DND-41 (cell line): ENCODE measurements around the gene TAF1B.

Experiments used
- ATAC-seq: fragments of 200-7000 bp; cut with Tn5 transposase; 3 replicates; pipeline ENCODE4 v1.9.1; 2021; ENCODE audit warnings: low read depth; ENCODE audit not compliant: insufficient read depth
- DNase-seq: peaks from one replicate; pipeline ENCODE4 v3.0.0-alpha.2; 2020
- H2AFZ ChIP-seq: 2 replicates; pipeline ENCODE4 v1.6.0; 2012; ENCODE audit warnings: low read depth, low read length
- H3K27ac ChIP-seq: 2 replicates; pipeline ENCODE4 v1.5.1; 2012; ENCODE audit warnings: low read length, inconsistent platforms
- H3K27me3 ChIP-seq: fragments of 200-600 bp; sonication (generic); 2 replicates; pipeline ENCODE4 v1.6.0; 2012; ENCODE audit warnings: low read length, mild to moderate bottlenecking, inconsistent platforms; ENCODE audit not compliant: insufficient read depth, poor library complexity
- H3K36me3 ChIP-seq: 2 replicates; pipeline ENCODE4 v1.5.1; 2012; ENCODE audit warnings: low read length, inconsistent platforms; ENCODE audit not compliant: insufficient read depth
- H3K4me1 ChIP-seq: 2 replicates; pipeline ENCODE4 v1.5.1; 2012; ENCODE audit warnings: mild to moderate bottlenecking, low read length; ENCODE audit not compliant: insufficient read depth
- H3K4me2 ChIP-seq: 2 replicates; pipeline ENCODE4 v1.6.0; 2012; ENCODE audit warnings: mild to moderate bottlenecking, moderate library complexity, low read length, inconsistent platforms; ENCODE audit not compliant: insufficient read depth
- H3K4me3 ChIP-seq, 2 experiments: fragments of 200-600 bp in 1 of 2; shearing (Covaris generic) in 1 of 2; 2 replicates each; pipeline ENCODE4 v1.5.1; 2012 to 2016; ENCODE audit warnings: inconsistent platforms in 2 of 2, low read length in 2 of 2, mild to moderate bottlenecking in 2 of 2, low read depth in 1 of 2, moderate library complexity in 1 of 2
- H3K79me2 ChIP-seq: 2 replicates; pipeline ENCODE4 v1.6.0; 2012; ENCODE audit warnings: low read length, inconsistent platforms; ENCODE audit not compliant: insufficient read depth
- H3K9ac ChIP-seq: 2 replicates; pipeline ENCODE4 v1.6.0; 2012; ENCODE audit warnings: low read depth, mild to moderate bottlenecking, inconsistent platforms, low read length, moderate library complexity
- H3K9me3 ChIP-seq: 2 replicates; pipeline ENCODE4 v1.5.1; 2012; ENCODE audit warnings: low read length, moderate library complexity, mild to moderate bottlenecking, inconsistent platforms; ENCODE audit not compliant: insufficient read depth, severe bottlenecking
- H4K20me1 ChIP-seq: 2 replicates; pipeline ENCODE4 v1.6.0; 2012; ENCODE audit warnings: low read length; ENCODE audit not compliant: insufficient read depth
- CTCF ChIP-seq: IDR thresholded peaks from 2 replicates; pipeline ENCODE4 v1.5.1; 2012; ENCODE audit warnings: borderline replicate concordance, low read length, moderate library complexity, mild to moderate bottlenecking; ENCODE audit not compliant: poor library complexity, severe bottlenecking; ENCODE audit errors: extremely low read depth
- EZH2 ChIP-seq: IDR thresholded peaks from 3 replicates; pipeline ENCODE4 v1.6.1; 2012; ENCODE audit warnings: borderline replicate concordance, low read depth, mild to moderate bottlenecking, moderate library complexity, low read length, inconsistent platforms; ENCODE audit not compliant: severe bottlenecking

Gene TAF1B

GRCh38 chr2:9805435-9806297 lies 37.6 kb upstream of the TAF1B start:
- no peak for DNase-seq

GRCh38 chr2:9806298-9806610 lies 37.0 kb upstream of the TAF1B start:
- DNase-seq (no peak), ATAC-seq (no peak)
- TF ChIP-seq EZH2 (no peak), CTCF (no peak)
- Histone ChIP-seq H3K4me1 (no peaks in the 10 kb centered on the region), H3K9me3 (no peaks in the 10 kb centered on the region), H3K27ac (no peak overlapping the region), H3K79me2 (no peaks in the 10 kb centered on the region), H3K9ac (no peak overlapping the region), H3K4me3 (no peak overlapping the region), H2AFZ (no peak overlapping the region), H3K36me3 (no peaks in the 10 kb centered on the region), H4K20me1 (no peaks in the 10 kb centered on the region; the same call in 1 of the 2 replicates), H3K4me2 (no peak overlapping the region), H3K27me3 (peaks cover 5% of the 10 kb centered on the region)

More at GRCh38 chr2:9805435-9806297, 37.6 kb upstream of the TAF1B start:
- Histone ChIP-seq H3K9ac (no peak overlapping the region), H2AFZ (no peak overlapping the region), H3K27me3 (peaks cover 5% of the 10 kb centered on the region), H3K27ac (no peak overlapping the region), H3K36me3 (no peaks in the 10 kb centered on the region), H3K4me2 (no peak overlapping the region), H3K4me3 (no peak overlapping the region), H4K20me1 (no peaks in the 10 kb centered on the region; the same call in 1 of the 2 replicates), H3K4me1 (no peaks in the 10 kb centered on the region), H3K9me3 (no peaks in the 10 kb centered on the region), H3K79me2 (no peaks in the 10 kb centered on the region)
- ATAC-seq, result no peak
- no peak for TF ChIP-seq CTCF
- no peak for TF ChIP-seq EZH2

- H4K20me1 ChIP-seq, result no peaks in the 10 kb centered on the region; the same call in 1 of the 2 replicates
- no peak overlapping the region for H3K9ac ChIP-seq
- no peaks in the 10 kb centered on the region for H3K79me2 ChIP-seq
- H3K4me1 ChIP-seq, result no peaks in the 10 kb centered on the region
- no peak overlapping the region for H3K27ac ChIP-seq
- H3K36me3 ChIP-seq, result no peaks in the 10 kb centered on the region
- DNase-seq (no peak), ATAC-seq (no peak)
- TF ChIP-seq CTCF (no peak), EZH2 (no peak)
- peaks cover 5% of the 10 kb centered on the region for H3K27me3 ChIP-seq
- no peak overlapping the region for H3K4me3 ChIP-seq
- no peak overlapping the region for H2AFZ ChIP-seq
- H3K9me3 ChIP-seq, result no peaks in the 10 kb centered on the region
- no peak overlapping the region for H3K4me2 ChIP-seq
These were observed 36.6 kb upstream of the TAF1B start for GRCh38 chr2:9806656-9807055.
